ENCODE measurements around the gene LIMS4.
"Not testable (repeated sequence)": the region's sequence is repeated elsewhere in the genome, so short reads cannot be mapped to it uniquely, and the experiment has no call there.

The LIMS4 gene

GRCh38 chr2:110472171-110473058, at the start of gene LIMS4:
Gene LIMS4, minus strand, starts transcription at chr2:110472816. Its CDS starts 38 bp downstream, at chr2:110472778.
- not testable (repeated sequence) for H3K27me3 ChIP-seq (ENCODE audit: insufficient read depth, low read length); H3K9me3 ChIP-seq (ENCODE audit: low read length); H3K36me3 ChIP-seq (ENCODE audit: insufficient read depth, low read length); H3K4me1 ChIP-seq (ENCODE audit: insufficient read depth, low read length); H3K4me3 ChIP-seq (ENCODE audit: low read length); H2AFZ ChIP-seq (ENCODE audit: low read depth, low read length)

GRCh38 chr2:110499755-110500377, 27.2 kb upstream of the LIMS4 start:
- not testable (repeated sequence) for H3K4me1 ChIP-seq (ENCODE audit: insufficient read depth, low read length); H3K4me3 ChIP-seq (ENCODE audit: low read length); H2AFZ ChIP-seq (ENCODE audit: low read depth, low read length); H3K27me3 ChIP-seq (ENCODE audit: insufficient read depth, low read length); H3K36me3 ChIP-seq (ENCODE audit: insufficient read depth, low read length); H3K9me3 ChIP-seq (ENCODE audit: low read length)

- not testable (repeated sequence) for H3K36me3 ChIP-seq (ENCODE audit: insufficient read depth, low read length); H2AFZ ChIP-seq (ENCODE audit: low read depth, low read length); H3K9me3 ChIP-seq (ENCODE audit: low read length); H3K27me3 ChIP-seq (ENCODE audit: insufficient read depth, low read length); H3K4me3 ChIP-seq (ENCODE audit: low read length); H3K4me1 ChIP-seq (ENCODE audit: insufficient read depth, low read length)
Measured at GRCh38 chr2:110496027-110496426, 23.4 kb upstream of the LIMS4 start.

GRCh38 chr2:110494488-110494887, 21.9 kb upstream of the LIMS4 start:
- H3K27me3 ChIP-seq (ENCODE audit: insufficient read depth, low read length); H2AFZ ChIP-seq (ENCODE audit: low read depth, low read length); H3K36me3 ChIP-seq (ENCODE audit: insufficient read depth, low read length); H3K9me3 ChIP-seq (ENCODE audit: low read length); H3K4me1 ChIP-seq (ENCODE audit: insufficient read depth, low read length); H3K4me3 ChIP-seq (ENCODE audit: low read length): not testable (repeated sequence)

GRCh38 chr2:110488991-110489390, 16.4 kb upstream of the LIMS4 start:
- not testable (repeated sequence) for H3K9me3 ChIP-seq (ENCODE audit: low read length)

GRCh38 chr2:110482697-110483096, 10.1 kb upstream of the LIMS4 start:
- H3K4me3 ChIP-seq (ENCODE audit: low read length); H3K9me3 ChIP-seq (ENCODE audit: low read length); H3K27me3 ChIP-seq (ENCODE audit: insufficient read depth, low read length); H2AFZ ChIP-seq (ENCODE audit: low read depth, low read length); H3K4me1 ChIP-seq (ENCODE audit: insufficient read depth, low read length); H3K36me3 ChIP-seq (ENCODE audit: insufficient read depth, low read length): not testable (repeated sequence)

More at GRCh38 chr2:110488991-110489390, 16.4 kb upstream of the LIMS4 start:
- H3K27me3 ChIP-seq (ENCODE audit: insufficient read depth, low read length); H2AFZ ChIP-seq (ENCODE audit: low read depth, low read length); H3K4me3 ChIP-seq (ENCODE audit: low read length); H3K4me1 ChIP-seq (ENCODE audit: insufficient read depth, low read length); H3K36me3 ChIP-seq (ENCODE audit: insufficient read depth, low read length): not testable (repeated sequence)

- H3K9me3 ChIP-seq (ENCODE audit: low read length); H3K4me3 ChIP-seq (ENCODE audit: low read length); H3K27me3 ChIP-seq (ENCODE audit: insufficient read depth, low read length); H2AFZ ChIP-seq (ENCODE audit: low read depth, low read length); H3K36me3 ChIP-seq (ENCODE audit: insufficient read depth, low read length); H3K4me1 ChIP-seq (ENCODE audit: insufficient read depth, low read length): not testable (repeated sequence)
Measured at GRCh38 chr2:110481200-110481599, 8.6 kb upstream of the LIMS4 start.

- H3K27me3 ChIP-seq (ENCODE audit: insufficient read depth, low read length); H2AFZ ChIP-seq (ENCODE audit: low read depth, low read length); H3K9me3 ChIP-seq (ENCODE audit: low read length); H3K4me1 ChIP-seq (ENCODE audit: insufficient read depth, low read length); H3K4me3 ChIP-seq (ENCODE audit: low read length); H3K36me3 ChIP-seq (ENCODE audit: insufficient read depth, low read length): not testable (repeated sequence)
Measured at GRCh38 chr2:110480084-110480483, 7.5 kb upstream of the LIMS4 start.

GRCh38 chr2:110477370-110477769, 4.8 kb upstream of the LIMS4 start:
- not testable (repeated sequence) for H3K4me3 ChIP-seq (ENCODE audit: low read length); H3K27me3 ChIP-seq (ENCODE audit: insufficient read depth, low read length); H2AFZ ChIP-seq (ENCODE audit: low read depth, low read length); H3K4me1 ChIP-seq (ENCODE audit: insufficient read depth, low read length); H3K36me3 ChIP-seq (ENCODE audit: insufficient read depth, low read length); H3K9me3 ChIP-seq (ENCODE audit: low read length)

GRCh38 chr2:110476952-110477351, 4.3 kb upstream of the LIMS4 start:
- H3K36me3 ChIP-seq (ENCODE audit: insufficient read depth, low read length); H2AFZ ChIP-seq (ENCODE audit: low read depth, low read length); H3K27me3 ChIP-seq (ENCODE audit: insufficient read depth, low read length); H3K9me3 ChIP-seq (ENCODE audit: low read length); H3K4me3 ChIP-seq (ENCODE audit: low read length); H3K4me1 ChIP-seq (ENCODE audit: insufficient read depth, low read length): not testable (repeated sequence)

GRCh38 chr2:110475627-110476359, 3.2 kb upstream of the LIMS4 start:
- not testable (repeated sequence) for H3K36me3 ChIP-seq (ENCODE audit: insufficient read depth, low read length); H3K4me3 ChIP-seq (ENCODE audit: low read length); H3K4me1 ChIP-seq (ENCODE audit: insufficient read depth, low read length); H3K27me3 ChIP-seq (ENCODE audit: insufficient read depth, low read length); H2AFZ ChIP-seq (ENCODE audit: low read depth, low read length); H3K9me3 ChIP-seq (ENCODE audit: low read length)

- H2AFZ ChIP-seq (ENCODE audit: low read depth, low read length); H3K27me3 ChIP-seq (ENCODE audit: insufficient read depth, low read length); H3K36me3 ChIP-seq (ENCODE audit: insufficient read depth, low read length); H3K4me3 ChIP-seq (ENCODE audit: low read length); H3K9me3 ChIP-seq (ENCODE audit: low read length); H3K4me1 ChIP-seq (ENCODE audit: insufficient read depth, low read length): not testable (repeated sequence)
Measured at GRCh38 chr2:110474898-110475297, 2.3 kb upstream of the LIMS4 start.

- H3K9me3 ChIP-seq (ENCODE audit: low read length); H2AFZ ChIP-seq (ENCODE audit: low read depth, low read length); H3K4me3 ChIP-seq (ENCODE audit: low read length); H3K36me3 ChIP-seq (ENCODE audit: insufficient read depth, low read length); H3K4me1 ChIP-seq (ENCODE audit: insufficient read depth, low read length); H3K27me3 ChIP-seq (ENCODE audit: insufficient read depth, low read length): not testable (repeated sequence)
Measured at GRCh38 chr2:110473059-110473358, 393 bp upstream of the LIMS4 start.

Data from neuron (in vitro differentiated cells).